ENCODE results near the gene LBR.

DNA sequence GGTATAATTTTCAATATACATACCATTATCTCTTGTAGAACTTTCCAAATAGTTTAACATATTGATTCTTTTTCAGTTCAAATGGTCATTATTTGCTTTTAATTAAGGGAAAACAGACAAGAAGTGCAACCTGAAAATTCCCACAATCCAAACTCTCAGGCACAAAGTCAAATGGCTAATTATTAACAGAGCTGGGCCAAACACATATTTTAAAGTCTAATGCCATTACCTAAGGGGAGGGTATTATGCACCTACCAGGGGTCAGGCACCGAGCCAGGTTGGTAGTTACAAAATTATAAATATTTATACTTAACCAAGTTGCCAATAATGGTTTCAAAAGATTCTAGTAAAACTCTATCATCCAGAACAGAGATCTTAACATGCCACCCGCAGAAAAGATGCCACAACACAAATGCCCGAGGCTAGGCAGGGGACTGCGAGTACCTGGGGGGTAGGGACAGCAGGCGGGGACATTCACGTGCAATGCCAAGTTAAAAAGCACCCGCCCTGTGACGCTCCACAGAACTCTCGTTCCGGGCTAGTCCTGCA is 15.0 kb downstream of the LBR start:
- TF ChIP-seq POLR2A (IDR thresholded peaks at IDR 0.05): no peak
- TF ChIP-seq, protein P1, sequence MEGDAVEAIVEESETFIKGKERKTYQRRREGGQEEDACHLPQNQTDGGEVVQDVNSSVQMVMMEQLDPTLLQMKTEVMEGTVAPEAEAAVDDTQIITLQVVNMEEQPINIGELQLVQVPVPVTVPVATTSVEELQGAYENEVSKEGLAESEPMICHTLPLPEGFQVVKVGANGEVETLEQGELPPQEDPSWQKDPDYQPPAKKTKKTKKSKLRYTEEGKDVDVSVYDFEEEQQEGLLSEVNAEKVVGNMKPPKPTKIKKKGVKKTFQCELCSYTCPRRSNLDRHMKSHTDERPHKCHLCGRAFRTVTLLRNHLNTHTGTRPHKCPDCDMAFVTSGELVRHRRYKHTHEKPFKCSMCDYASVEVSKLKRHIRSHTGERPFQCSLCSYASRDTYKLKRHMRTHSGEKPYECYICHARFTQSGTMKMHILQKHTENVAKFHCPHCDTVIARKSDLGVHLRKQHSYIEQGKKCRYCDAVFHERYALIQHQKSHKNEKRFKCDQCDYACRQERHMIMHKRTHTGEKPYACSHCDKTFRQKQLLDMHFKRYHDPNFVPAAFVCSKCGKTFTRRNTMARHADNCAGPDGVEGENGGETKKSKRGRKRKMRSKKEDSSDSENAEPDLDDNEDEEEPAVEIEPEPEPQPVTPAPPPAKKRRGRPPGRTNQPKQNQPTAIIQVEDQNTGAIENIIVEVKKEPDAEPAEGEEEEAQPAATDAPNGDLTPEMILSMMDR (IDR thresholded peaks at IDR 0.05): no peak

Data from heart left ventricle (tissue), 13 donors.